ENCODE results near the gene IGLL1.
"Not testable (repeated sequence)": the region's sequence is repeated elsewhere in the genome, so short reads cannot be mapped to it uniquely, and the experiment has no call there.

DNA sequence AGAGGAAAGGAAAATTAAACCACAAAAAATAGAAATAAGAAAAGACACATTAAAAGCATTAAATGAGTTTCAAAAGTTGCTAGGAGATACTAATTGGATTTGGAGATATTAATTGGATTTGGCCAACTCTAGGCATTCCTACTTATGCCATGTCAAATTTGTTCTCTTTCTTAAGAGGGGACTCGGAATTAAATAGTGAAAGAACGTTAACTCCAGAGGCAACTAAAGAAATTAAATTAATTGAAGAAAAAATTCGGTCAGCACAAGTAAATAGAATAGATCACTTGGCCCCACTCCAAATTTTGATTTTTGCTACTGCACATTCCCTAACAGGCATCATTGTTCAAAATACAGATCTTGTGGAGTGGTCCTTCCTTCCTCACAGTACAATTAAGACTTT is 37.7 kb downstream of the IGLL1 start:
- TF ChIP-seq, protein P1, sequence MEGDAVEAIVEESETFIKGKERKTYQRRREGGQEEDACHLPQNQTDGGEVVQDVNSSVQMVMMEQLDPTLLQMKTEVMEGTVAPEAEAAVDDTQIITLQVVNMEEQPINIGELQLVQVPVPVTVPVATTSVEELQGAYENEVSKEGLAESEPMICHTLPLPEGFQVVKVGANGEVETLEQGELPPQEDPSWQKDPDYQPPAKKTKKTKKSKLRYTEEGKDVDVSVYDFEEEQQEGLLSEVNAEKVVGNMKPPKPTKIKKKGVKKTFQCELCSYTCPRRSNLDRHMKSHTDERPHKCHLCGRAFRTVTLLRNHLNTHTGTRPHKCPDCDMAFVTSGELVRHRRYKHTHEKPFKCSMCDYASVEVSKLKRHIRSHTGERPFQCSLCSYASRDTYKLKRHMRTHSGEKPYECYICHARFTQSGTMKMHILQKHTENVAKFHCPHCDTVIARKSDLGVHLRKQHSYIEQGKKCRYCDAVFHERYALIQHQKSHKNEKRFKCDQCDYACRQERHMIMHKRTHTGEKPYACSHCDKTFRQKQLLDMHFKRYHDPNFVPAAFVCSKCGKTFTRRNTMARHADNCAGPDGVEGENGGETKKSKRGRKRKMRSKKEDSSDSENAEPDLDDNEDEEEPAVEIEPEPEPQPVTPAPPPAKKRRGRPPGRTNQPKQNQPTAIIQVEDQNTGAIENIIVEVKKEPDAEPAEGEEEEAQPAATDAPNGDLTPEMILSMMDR (IDR thresholded peaks at IDR 0.05): not testable (repeated sequence)
- TF ChIP-seq POLR2AphosphoS5 (IDR thresholded peaks at IDR 0.05; ENCODE audit: insufficient read depth in 1 of 2, low read depth in 1 of 2); POLR2A (IDR thresholded peaks at IDR 0.05): not testable (repeated sequence)

Data from vagina (tissue), 2 donors.